A549 (cell line): ENCODE data around the gene RPL13A.

Experiments
- CBX8 ChIP-seq: fragments of 200-600 bp; sonication (generic); IDR thresholded peaks from 2 replicates; pipeline ENCODE4 v1.6.1; 2016
- CHD4 ChIP-seq: fragments of 200-600 bp; sonication (generic); IDR thresholded peaks from 2 replicates; pipeline ENCODE4 v1.6.1; 2016; ENCODE audit warnings: antibody characterized with exemption, mild to moderate bottlenecking, borderline replicate concordance
- POLR2A ChIP-seq: IDR thresholded peaks from 2 replicates; pipeline ENCODE4 v1.6.1; 2012; ENCODE audit warnings: mild to moderate bottlenecking, low read length
- RAD21 ChIP-seq, 2 experiments: fragments of >200 bp in 1 of 2; sonication (Bioruptor Twin) in 1 of 2; formaldehyde crosslinking in 1 of 2; IDR thresholded peaks in 1 of 2; conservative IDR thresholded peaks in 1 of 2; 2 replicates in 1 of 2; 3 replicates in 1 of 2; pipeline ENCODE4 v1.6.1; 2012 to 2018; ENCODE audit warnings: inconsistent platforms in 1 of 2
- TF ChIP-seq, protein P1 (sequence below): fragments of >200 bp; sonication (Bioruptor Twin); formaldehyde crosslinking; IDR thresholded peaks from 3 replicates; pipeline ENCODE4 v1.5.1; 2016
- TF ChIP-seq, protein P2 (sequence below): fragments of 450-650 bp; IDR thresholded peaks from 2 replicates; pipeline ENCODE4 v1.6.1; 2014; ENCODE audit warnings: antibody characterized with exemption

DNA sequence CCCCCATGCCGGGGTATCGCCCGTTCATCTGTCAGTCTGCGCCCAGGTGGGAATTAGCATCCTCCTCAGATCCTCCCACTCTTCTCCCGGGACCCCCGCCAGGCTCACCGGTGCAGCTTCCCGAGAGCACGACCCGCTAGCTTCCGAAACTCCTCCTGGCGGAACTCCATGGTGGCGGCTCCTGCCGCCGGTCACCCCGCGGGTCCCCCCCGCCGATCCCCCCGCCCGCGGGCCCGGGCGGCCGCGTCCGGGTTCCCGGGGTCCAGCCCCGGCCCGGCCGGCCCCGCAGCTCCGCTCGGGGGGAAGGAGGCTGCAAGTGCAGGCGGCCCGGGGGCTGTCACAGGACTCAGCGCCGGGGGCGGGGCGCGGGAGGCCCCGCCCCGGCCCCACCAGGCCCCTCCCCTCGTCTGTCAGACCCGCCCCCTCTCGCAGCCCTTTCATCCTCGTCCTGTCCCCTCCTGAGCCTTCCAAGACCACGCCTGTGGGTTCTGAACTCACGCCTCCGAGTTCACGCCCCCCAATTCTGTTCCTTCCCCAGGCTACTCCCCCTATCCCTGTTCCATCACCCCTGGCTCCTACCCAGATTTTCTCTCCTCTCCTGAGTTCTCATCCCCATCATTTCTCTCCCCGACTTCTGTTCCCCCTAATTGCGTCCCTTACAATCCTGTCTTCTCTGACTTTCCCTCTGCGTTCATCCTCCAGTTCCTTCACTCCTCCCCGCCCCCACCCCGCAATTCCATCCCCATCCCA, 46.0 kb upstream of the RPL13A start, which contains the start of gene SLC17A7:
- TF ChIP-seq POLR2A (no peak), RAD21 (conservative IDR thresholded peaks at IDR 0.05 in 1 of 2, IDR thresholded peaks at IDR 0.05 in 1 of 2) (no peak), CBX8 (no peak), CHD4 (no peak)
- TF ChIP-seq, protein P1, sequence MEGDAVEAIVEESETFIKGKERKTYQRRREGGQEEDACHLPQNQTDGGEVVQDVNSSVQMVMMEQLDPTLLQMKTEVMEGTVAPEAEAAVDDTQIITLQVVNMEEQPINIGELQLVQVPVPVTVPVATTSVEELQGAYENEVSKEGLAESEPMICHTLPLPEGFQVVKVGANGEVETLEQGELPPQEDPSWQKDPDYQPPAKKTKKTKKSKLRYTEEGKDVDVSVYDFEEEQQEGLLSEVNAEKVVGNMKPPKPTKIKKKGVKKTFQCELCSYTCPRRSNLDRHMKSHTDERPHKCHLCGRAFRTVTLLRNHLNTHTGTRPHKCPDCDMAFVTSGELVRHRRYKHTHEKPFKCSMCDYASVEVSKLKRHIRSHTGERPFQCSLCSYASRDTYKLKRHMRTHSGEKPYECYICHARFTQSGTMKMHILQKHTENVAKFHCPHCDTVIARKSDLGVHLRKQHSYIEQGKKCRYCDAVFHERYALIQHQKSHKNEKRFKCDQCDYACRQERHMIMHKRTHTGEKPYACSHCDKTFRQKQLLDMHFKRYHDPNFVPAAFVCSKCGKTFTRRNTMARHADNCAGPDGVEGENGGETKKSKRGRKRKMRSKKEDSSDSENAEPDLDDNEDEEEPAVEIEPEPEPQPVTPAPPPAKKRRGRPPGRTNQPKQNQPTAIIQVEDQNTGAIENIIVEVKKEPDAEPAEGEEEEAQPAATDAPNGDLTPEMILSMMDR: no peak
- TF ChIP-seq, protein P2, sequence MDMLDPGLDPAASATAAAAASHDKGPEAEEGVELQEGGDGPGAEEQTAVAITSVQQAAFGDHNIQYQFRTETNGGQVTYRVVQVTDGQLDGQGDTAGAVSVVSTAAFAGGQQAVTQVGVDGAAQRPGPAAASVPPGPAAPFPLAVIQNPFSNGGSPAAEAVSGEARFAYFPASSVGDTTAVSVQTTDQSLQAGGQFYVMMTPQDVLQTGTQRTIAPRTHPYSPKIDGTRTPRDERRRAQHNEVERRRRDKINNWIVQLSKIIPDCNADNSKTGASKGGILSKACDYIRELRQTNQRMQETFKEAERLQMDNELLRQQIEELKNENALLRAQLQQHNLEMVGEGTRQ: no peak
